B cell (primary cell): ENCODE data around the gene DAAM2. TPM values are rescaled to one million over a fixed set of nuclear protein-coding genes. Genes with fewer than 3 reads are reported as not detected.

Source experiments
- ATAC-seq: fragments of 200-7000 bp; cut with Tn5 transposase; one replicate; pipeline ENCODE4 v1.10.0; 2021; ENCODE audit warnings: low read depth, mild to moderate bottlenecking, moderate number of reproducible peaks, moderate library complexity
- CTCF ChIA-PET: fragments of 350-600 bp; sonication (Branson Sonifier 250); formaldehyde crosslinking; loops from one replicate; lab custom pipeline; 2021; ENCODE audit warnings: antibody characterized with exemption, inconsistent platforms; lab: Charles Lee
- POLR2A ChIA-PET: fragments of 350-600 bp; sonication (Branson Sonifier 250); formaldehyde crosslinking; loops from one replicate; lab custom pipeline; 2021; ENCODE audit warnings: antibody characterized with exemption; lab: Charles Lee
- DNase-seq: peaks from one replicate; pipeline ENCODE4 v3.0.0; 2013
- H2AFZ ChIP-seq: 2 replicates; pipeline ENCODE4 v1.6.1; 2012; ENCODE audit warnings: mild to moderate bottlenecking, low read depth, low read length; ENCODE audit not compliant: insufficient read depth, poor library complexity, severe bottlenecking
- H3K27ac ChIP-seq, 2 donors: 1 replicate in 1 of 2; 2 replicates in 1 of 2; pipeline ENCODE4 v1.5.1; 2012 to 2013; ENCODE audit warnings: low read length in 2 of 2, mild to moderate bottlenecking in 2 of 2, moderate library complexity in 1 of 2
- H3K27me3 ChIP-seq, 4 experiments: fragments of 200-600 bp in 1 of 4; sonication (generic) in 1 of 4; replicated peaks in 1 of 4; 1 replicate in 2 of 4; 2 replicates in 2 of 4; pipeline versions ENCODE4 v1.6.1 to v1.7.0; 2013 to 2016; ENCODE audit warnings: low read length in 3 of 4, mild to moderate bottlenecking in 2 of 4, mixed read lengths in 1 of 4, moderate library complexity in 1 of 4; ENCODE audit not compliant: insufficient read depth in 4 of 4, control insufficient read depth in 3 of 4; ENCODE audit errors: control extremely low read depth in 1 of 4
- H3K36me3 ChIP-seq, 2 experiments: replicated peaks in 1 of 2; 1 replicate in 1 of 2; 2 replicates in 1 of 2; pipeline versions ENCODE4 v1.6.1 to v1.7.1; 2013; ENCODE audit warnings: low read length in 1 of 2; ENCODE audit not compliant: insufficient read depth in 2 of 2, control insufficient read depth in 1 of 2; ENCODE audit errors: control extremely low read depth in 1 of 2, extremely low read depth in 1 of 2
- H3K4me1 ChIP-seq, 2 donors: fragments of 200-600 bp in 1 of 2; sonication (generic) in 1 of 2; 1 replicate in 1 of 2; 2 replicates in 1 of 2; pipeline versions ENCODE4 v1.5.1 to v1.6.1; 2013 to 2017; ENCODE audit warnings: low read length in 2 of 2; ENCODE audit not compliant: control insufficient read depth in 2 of 2, insufficient read depth in 2 of 2
- H3K4me2 ChIP-seq: replicated peaks from 2 replicates; pipeline ENCODE3; 2012; ENCODE audit warnings: mild to moderate bottlenecking, low read depth, low read length; ENCODE audit not compliant: poor library complexity, severe bottlenecking
- H3K4me3 ChIP-seq, 5 experiments: fragments of 200-600 bp in 1 of 5; sonication (generic) in 1 of 5; 1 replicate in 3 of 5; 2 replicates in 2 of 5; pipeline versions ENCODE4 v1.5.1 to v1.7.0; 2011 to 2016; ENCODE audit warnings: low read length in 4 of 5, mild to moderate bottlenecking in 4 of 5, low read depth in 2 of 5, control low read depth in 1 of 5, moderate library complexity in 1 of 5; ENCODE audit not compliant: insufficient read depth in 1 of 5; ENCODE audit errors: control extremely low read depth in 1 of 5, extremely low read depth in 1 of 5
- H3K79me2 ChIP-seq: fragments of 200-600 bp; sonication (generic); one replicate; pipeline ENCODE4 v1.6.0; 2016; ENCODE audit warnings: low read length; ENCODE audit not compliant: control insufficient read depth, insufficient read depth
- H3K9ac ChIP-seq: fragments of 200-600 bp; sonication (generic); 2 replicates; pipeline ENCODE4 v1.6.1; 2017; ENCODE audit warnings: mild to moderate bottlenecking, low read length, moderate library complexity
- H3K9me3 ChIP-seq, 3 donors: one replicate each; pipeline versions ENCODE4 v1.6.1 to v1.7.1; 2013; ENCODE audit warnings: low read length in 2 of 3; ENCODE audit not compliant: control insufficient read depth in 2 of 3, insufficient read depth in 1 of 3; ENCODE audit errors: control extremely low read depth in 1 of 3
- H4K20me1 ChIP-seq: 2 replicates; pipeline ENCODE4 v1.6.0; 2012; ENCODE audit warnings: mild to moderate bottlenecking, low read length; ENCODE audit not compliant: insufficient read depth, control insufficient read depth, poor library complexity, severe bottlenecking
- H3K27ac Mint-ChIP-seq: one replicate; pipeline ENCODE4 v1.8.0; 2021; ENCODE audit warnings: mixed read lengths
- H3K27me3 Mint-ChIP-seq: one replicate; pipeline ENCODE4 v1.8.0; 2021; ENCODE audit warnings: mixed read lengths
- H3K4me1 Mint-ChIP-seq: one replicate; pipeline ENCODE4 v1.8.0; 2021; ENCODE audit warnings: mixed read lengths
- H3K4me3 Mint-ChIP-seq: one replicate; pipeline ENCODE4 v1.8.0; 2021; ENCODE audit warnings: mixed read lengths
- H3K9me3 Mint-ChIP-seq: one replicate; pipeline ENCODE4 v1.8.0; 2022; ENCODE audit warnings: mixed read lengths; ENCODE audit not compliant: insufficient read depth
- EZH2 ChIP-seq: IDR thresholded peaks from 2 replicates; pipeline ENCODE4 v1.6.1; 2012; ENCODE audit warnings: borderline replicate concordance, low read depth, mild to moderate bottlenecking, moderate library complexity, low read length; ENCODE audit not compliant: insufficient read depth, poor library complexity, severe bottlenecking
- WGBS: methylation state at CpG from one replicate; pipeline ENCODE4 v1.1.5; 2013; ENCODE audit warnings: missing lambda C conversion rate; ENCODE audit not compliant: insufficient coverage; 5-methylcytosine and 5-hydroxymethylcytosine counted together
- intact Hi-C: fragments of 100-400 bp; cut with micrococcal nuclease; formaldehyde crosslinking; loops from one replicate; pipeline ENCODE4 v1.10.0; 2022
- polyA plus RNA-seq: library from polyadenylated mRNA; depleted of rRNA; stranded (reverse); fragments of >200 nt; gene quantifications from 2 replicates; pipeline ENCODE4 v1.2.3, GENCODE V29; 2012
- total RNA-seq, 2 donors: library from RNA; stranded (reverse); fragments of 120-200 nt in 1 of 2; gene quantifications; 1 replicate in 1 of 2; 2 replicates in 1 of 2; pipeline versions ENCODE4 v1.2.3 to v1.2.4, GENCODE V29; 2013 to 2022
- TF ChIP-seq, protein P1 (sequence below): fragments of 200-600 bp; IDR thresholded peaks from one replicate; pipeline ENCODE4 v1.8.0; 2022; ENCODE audit warnings: antibody characterized with exemption, mild to moderate bottlenecking

The DAAM2 gene
- total and polyA plus RNA-seq, 2 donors (not counting 1 experiment from before 2014, with no cell fraction given), result not detected

DNA sequence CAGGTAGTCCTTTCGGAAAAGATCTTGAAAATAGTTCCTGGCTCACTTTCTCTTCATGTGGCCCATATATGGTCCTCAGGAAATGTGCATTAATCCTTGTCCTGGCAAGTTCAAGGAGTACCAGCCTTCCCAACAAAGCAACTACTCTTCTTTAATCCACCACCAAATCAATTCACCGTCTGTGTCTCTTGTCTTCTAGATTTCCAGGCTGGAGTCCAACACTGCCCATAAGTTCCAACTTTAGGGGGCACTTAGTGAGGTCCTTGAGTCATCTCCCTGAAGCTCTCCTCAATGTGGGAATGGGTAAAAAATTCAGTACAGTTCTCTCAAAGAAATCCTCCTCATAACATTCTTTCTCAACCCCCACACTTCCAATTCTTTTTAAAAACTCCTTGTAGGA lies 6.9 kb upstream of the DAAM2 start:
- 100% methylated on average over 2 of the region's 2 CpGs for WGBS
- H3K27ac Mint-ChIP-seq, result no peak overlapping the region
- POLR2A ChIA-PET, result no interaction called here

DNA sequence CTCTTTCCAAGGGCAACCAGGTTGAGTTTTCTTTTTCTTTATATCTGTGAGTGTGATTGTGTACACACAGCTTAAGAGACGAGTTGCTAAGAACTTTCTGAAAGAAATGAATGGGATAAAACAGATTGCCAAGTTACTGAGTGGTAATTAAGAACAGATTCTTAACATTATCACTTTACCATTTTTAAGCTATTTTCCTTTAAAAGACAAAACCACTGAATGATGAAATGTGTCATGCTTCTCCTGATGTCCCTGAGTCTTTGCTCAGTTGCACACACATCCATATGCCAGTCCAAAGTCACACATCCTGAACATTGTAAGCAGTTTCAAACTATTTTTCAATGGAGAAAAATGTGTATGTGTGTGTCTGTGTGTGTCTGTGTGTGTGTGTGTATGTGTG lies 5.5 kb upstream of the DAAM2 start:
- ATAC-seq, result no peak
- peaks cover 32% of the 10 kb centered on the region for H3K27me3 Mint-ChIP-seq

More for the DNA sequence above, 6.9 kb upstream of the DAAM2 start:
- no peaks in the 10 kb centered on the region for H3K4me1 Mint-ChIP-seq
- Histone ChIP-seq H3K4me1 (no peaks in the 10 kb centered on the region), H3K27me3 (peaks cover 0 to 2% (median 0%) of the 10 kb centered on the region in 4 experiments), H3K4me3 (no peak overlapping the region), H3K4me2 (no peak overlapping the region), H2AFZ (no peak overlapping the region), H3K27ac (no peak overlapping the region), H4K20me1 (no peaks in the 10 kb centered on the region), H3K79me2 (no peaks in the 10 kb centered on the region), H3K9me3 (peaks cover 0 to 3% (median 0%) of the 10 kb centered on the region in 3 donors), H3K9ac (no peak overlapping the region), H3K36me3 (no peaks in the 10 kb centered on the region)
- H3K4me3 Mint-ChIP-seq, result no peak overlapping the region
- peaks cover 24% of the 10 kb centered on the region for H3K27me3 Mint-ChIP-seq
- CTCF ChIA-PET, result no interaction called here
- peaks cover 4% of the 10 kb centered on the region for H3K9me3 Mint-ChIP-seq
- ATAC-seq, result no peak
- TF ChIP-seq EZH2, result no peak
- TF ChIP-seq, protein P1, sequence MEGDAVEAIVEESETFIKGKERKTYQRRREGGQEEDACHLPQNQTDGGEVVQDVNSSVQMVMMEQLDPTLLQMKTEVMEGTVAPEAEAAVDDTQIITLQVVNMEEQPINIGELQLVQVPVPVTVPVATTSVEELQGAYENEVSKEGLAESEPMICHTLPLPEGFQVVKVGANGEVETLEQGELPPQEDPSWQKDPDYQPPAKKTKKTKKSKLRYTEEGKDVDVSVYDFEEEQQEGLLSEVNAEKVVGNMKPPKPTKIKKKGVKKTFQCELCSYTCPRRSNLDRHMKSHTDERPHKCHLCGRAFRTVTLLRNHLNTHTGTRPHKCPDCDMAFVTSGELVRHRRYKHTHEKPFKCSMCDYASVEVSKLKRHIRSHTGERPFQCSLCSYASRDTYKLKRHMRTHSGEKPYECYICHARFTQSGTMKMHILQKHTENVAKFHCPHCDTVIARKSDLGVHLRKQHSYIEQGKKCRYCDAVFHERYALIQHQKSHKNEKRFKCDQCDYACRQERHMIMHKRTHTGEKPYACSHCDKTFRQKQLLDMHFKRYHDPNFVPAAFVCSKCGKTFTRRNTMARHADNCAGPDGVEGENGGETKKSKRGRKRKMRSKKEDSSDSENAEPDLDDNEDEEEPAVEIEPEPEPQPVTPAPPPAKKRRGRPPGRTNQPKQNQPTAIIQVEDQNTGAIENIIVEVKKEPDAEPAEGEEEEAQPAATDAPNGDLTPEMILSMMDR, result no peak
- intact Hi-C loops, result no loop called here
- DNase-seq, result no peak

More for the DNA sequence above, 5.5 kb upstream of the DAAM2 start:
- no peak overlapping the region for H2AFZ ChIP-seq
- no peak overlapping the region for H3K4me2 ChIP-seq
- no peaks in the 10 kb centered on the region for H3K79me2 ChIP-seq
- Mint-ChIP-seq H3K4me3 (no peak overlapping the region), H3K27ac (no peak overlapping the region), H3K4me1 (no peaks in the 10 kb centered on the region), H3K9me3 (peaks cover 4% of the 10 kb centered on the region)
- no peak for TF ChIP-seq EZH2
- TF ChIP-seq, protein P1, result no peak
- no peak overlapping the region for H3K4me3 ChIP-seq
- WGBS, result no CpG with 5 or more reads among the region's 1 CpG
- H3K27me3 ChIP-seq, result peaks cover 0 to 7% (median 4%) of the 10 kb centered on the region in 4 experiments
- ChIA-PET CTCF (no interaction called here), POLR2A (no interaction called here)
- peaks cover 0 to 3% (median 0%) of the 10 kb centered on the region in 3 donors for H3K9me3 ChIP-seq
- intact Hi-C loops, result no loop called here
- no peak overlapping the region for H3K27ac ChIP-seq
- no peaks in the 10 kb centered on the region for H3K4me1 ChIP-seq
- DNase-seq, result no peak
- H3K9ac ChIP-seq, result no peak overlapping the region
- no peaks in the 10 kb centered on the region for H4K20me1 ChIP-seq
- H3K36me3 ChIP-seq, result no peaks in the 10 kb centered on the region
